GM15510 (cell line): ENCODE measurements around the gene PHF23.

Experiments
- POLR2A ChIP-seq: IDR thresholded peaks from 3 replicates; pipeline ENCODE4 v1.6.1; 2011; ENCODE audit warnings: borderline replicate concordance; ENCODE audit not compliant: insufficient read length; ENCODE audit errors: extremely low read depth

PHF23 gene

GRCh38 chr17:7221278-7222092 lies 17.8 kb downstream of the PHF23 start:
- no peak for TF ChIP-seq POLR2A

- TF ChIP-seq POLR2A = no peak
These were observed 18.5 kb downstream of the PHF23 start for GRCh38 chr17:7220593-7221277.

- peak; percentile 76 for TF ChIP-seq POLR2A
These were observed 19.3 kb downstream of the PHF23 start, which contains the start of the genes ACADVL and DLG4 for GRCh38 chr17:7219812-7220592. TSS of gene ACADVL (plus strand) at chr17:7219938. CDS start at chr17:7219985, 47 bp downstream. TSS of gene DLG4 (minus strand) at chr17:7219836.

DNA sequence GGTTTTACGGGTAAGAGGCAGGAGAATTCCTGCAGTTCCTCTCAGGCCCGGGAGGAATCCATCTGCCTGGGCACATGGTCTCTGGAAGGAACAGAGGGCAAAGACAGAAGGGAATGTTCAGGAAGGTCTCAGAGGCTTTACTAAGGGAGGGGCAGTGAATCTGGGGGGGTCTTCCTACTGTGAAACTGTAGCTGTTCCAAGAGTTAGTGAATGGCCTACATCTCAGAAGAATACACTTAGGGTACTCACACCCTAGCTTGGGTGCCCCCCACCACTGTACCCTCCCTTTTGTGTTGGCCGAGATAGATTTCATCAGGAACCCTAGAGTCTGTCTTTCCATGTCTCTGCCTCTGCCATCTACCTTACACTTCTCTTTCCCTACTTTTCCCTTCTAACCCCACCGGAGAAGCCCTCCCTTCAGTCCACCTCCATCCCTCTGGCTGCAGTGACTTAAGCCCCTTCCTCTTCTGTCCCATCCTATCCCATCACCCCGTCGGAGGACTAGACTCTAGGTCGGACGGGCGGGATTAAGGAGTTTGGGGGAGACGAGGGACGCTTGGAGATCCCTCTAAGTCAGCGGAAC lies 19.9 kb downstream of the PHF23 start:
- no peak for TF ChIP-seq POLR2A

- no peak for TF ChIP-seq POLR2A
These were observed 20.5 kb downstream of the PHF23 start for GRCh38 chr17:7218758-7219157.

- no peak for TF ChIP-seq POLR2A
These were observed 21.1 kb downstream of the PHF23 start for GRCh38 chr17:7218166-7218565.

GRCh38 chr17:7217113-7217987 lies 21.9 kb downstream of the PHF23 start:
- no peak for TF ChIP-seq POLR2A

- TF ChIP-seq POLR2A = no peak
These were observed 22.8 kb downstream of the PHF23 start for GRCh38 chr17:7216242-7217112.

GRCh38 chr17:7215652-7216180 lies 23.5 kb downstream of the PHF23 start:
- TF ChIP-seq POLR2A = no peak

DNA sequence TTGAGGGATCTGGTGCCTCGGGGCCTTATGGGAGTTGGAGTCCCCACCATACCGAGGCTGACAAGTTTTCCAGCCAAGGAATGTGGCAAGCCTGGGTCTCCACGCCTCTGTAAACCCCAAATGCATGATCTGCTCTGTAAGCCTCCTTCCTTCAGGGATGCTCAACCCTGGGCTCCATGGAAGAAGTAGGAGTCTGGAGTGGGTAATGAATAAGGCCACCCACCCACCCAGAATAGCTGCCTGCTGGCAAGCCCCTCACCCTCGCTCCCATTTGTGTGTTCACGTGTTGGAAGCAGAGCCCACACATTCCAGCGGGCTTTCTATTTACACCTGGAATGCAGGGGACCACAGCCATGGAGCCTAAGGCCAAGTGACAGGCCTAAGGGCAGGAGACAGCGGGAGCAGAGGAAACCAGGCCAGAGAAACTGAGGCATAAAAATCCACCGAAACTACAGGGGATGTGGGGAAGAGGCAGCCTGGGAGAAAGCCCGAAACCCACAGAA lies 24.1 kb downstream of the PHF23 start:
- TF ChIP-seq POLR2A = no peak

DNA sequence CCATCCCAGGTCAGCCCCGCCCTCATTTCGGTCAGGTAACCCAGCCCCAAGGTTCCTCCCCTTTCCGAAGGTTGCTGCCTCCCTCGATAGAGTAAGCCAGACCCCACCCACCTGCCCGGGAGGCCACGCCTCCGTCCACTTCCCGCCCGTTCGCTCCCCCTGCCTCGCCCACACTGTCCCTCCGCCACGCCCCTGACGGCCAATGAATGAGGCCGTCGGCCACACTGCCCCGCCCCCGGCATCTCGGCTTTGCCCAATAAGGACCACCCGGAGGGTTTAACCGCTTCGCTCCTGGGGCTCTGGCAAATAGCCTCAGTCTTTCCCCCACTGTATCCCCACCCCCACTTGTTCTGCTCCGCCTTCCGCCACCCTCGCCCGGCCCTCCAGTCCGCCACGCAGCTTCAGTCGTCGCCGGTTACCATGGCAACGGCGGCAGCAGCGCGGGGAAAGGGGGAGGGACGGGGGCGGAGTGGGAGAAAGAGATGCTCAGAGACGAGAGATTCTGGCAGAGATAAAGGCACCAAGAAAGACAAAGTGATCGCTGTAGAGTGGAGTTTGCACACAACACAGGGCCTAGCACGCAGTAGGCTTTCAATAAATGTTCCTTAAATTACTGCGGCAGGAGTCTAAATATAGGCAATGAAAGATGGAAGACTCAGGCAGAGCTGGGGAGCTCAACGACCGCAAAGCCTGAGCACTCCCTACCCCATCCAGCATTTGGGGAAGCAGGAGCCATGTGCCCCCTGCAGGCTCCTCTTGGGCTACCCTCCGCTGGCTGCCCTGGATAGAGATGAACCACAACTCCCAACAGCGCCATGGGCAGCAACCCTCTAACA lies 24.7 kb downstream of the PHF23 start:
- TF ChIP-seq POLR2A = no peak

GRCh38 chr17:7213895-7214299 lies 25.4 kb downstream of the PHF23 start:
- no peak for TF ChIP-seq POLR2A
